A549 treated with ZK216348 at 1 μM for 4 hours (cell line): ENCODE data around the gene MAGEC3. TPM values are rescaled to one million over a fixed set of nuclear protein-coding genes. Genes with fewer than 3 reads are reported as not detected.

Experiments used
- total RNA-seq: library from RNA; stranded (reverse); fragments of 200-300 nt; extraction: Qiagen RNA extraction; gene quantifications from 5 replicates; pipeline ENCODE4 v1.2.3, GENCODE V29; 2022; ENCODE audit warnings: low read depth

MAGEC3 gene
- not detected in 5 replicates for total RNA-seq

GRCh38 chrX:141838016-141838415 is at the start of gene MAGEC3:
MAGEC3 (plus strand) TSS chrX:141838316; CDS start chrX:141838316, 0 bp downstream.

GRCh38 chrX:141903400-141904155 is 65.5 kb downstream of the MAGEC3 start, which contains the start of gene MAGEC1:
MAGEC1 (plus strand) TSS chrX:141903894; CDS start chrX:141905073, 1,179 bp downstream.

Other genes with a start within 250 kb of the MAGEC3 start
- gene SPANXA2, start 248.6 kb upstream of the MAGEC3 start, total RNA-seq: 0.23 to 0.46 TPM in 2 of 5 replicates, not detected in the others
- 0.46 TPM in 1 of 5 replicates, not detected in the others for gene SPANXD, start 139.6 kb upstream of the MAGEC3 start, total RNA-seq
- gene MAGEC1, start 65.6 kb downstream of the MAGEC3 start, total RNA-seq: 0.15 TPM in 1 of 5 replicates, not detected in the others